ENCODE results near the gene PRRT1B.
A peak's percentile ranks its signal among the peaks of the same experiment; 100 is the strongest.

The PRRT1B gene

GRCh38 chr9:131603711-131604439, 58.6 kb downstream of the PRRT1B start:
- no peaks in the 10 kb centered on the region for H3K9me3 ChIP-seq (ENCODE audit: insufficient read depth, low read length)
- H3K4me1 ChIP-seq (ENCODE audit: insufficient read depth, insufficient read length), result peaks cover 19% of the 10 kb centered on the region
- no peaks in the 10 kb centered on the region for H3K27me3 ChIP-seq (ENCODE audit: insufficient read depth, insufficient read length)
- peaks cover 71% of the 10 kb centered on the region for H3K36me3 ChIP-seq (ENCODE audit: insufficient read depth, insufficient read length, low read length)
- no peak for TF ChIP-seq SUZ12 (IDR thresholded peaks at IDR 0.05; ENCODE audit: extremely low read depth, insufficient read depth, insufficient read length)
- TF ChIP-seq ZNF274 (IDR thresholded peaks at IDR 0.05; ENCODE audit: low read depth, low read length), result no peak
- no peak for TF ChIP-seq YY1 (IDR thresholded peaks at IDR 0.05; ENCODE audit: insufficient read depth, insufficient read length)
- no peak overlapping the region for H3K9ac ChIP-seq (ENCODE audit: insufficient read length, low read depth)
- H3K4me3 ChIP-seq (ENCODE audit: insufficient read length, low read depth), result no peak overlapping the region
- DNase-seq (ENCODE audit: low read depth, low spot score), result no peak

DNA sequence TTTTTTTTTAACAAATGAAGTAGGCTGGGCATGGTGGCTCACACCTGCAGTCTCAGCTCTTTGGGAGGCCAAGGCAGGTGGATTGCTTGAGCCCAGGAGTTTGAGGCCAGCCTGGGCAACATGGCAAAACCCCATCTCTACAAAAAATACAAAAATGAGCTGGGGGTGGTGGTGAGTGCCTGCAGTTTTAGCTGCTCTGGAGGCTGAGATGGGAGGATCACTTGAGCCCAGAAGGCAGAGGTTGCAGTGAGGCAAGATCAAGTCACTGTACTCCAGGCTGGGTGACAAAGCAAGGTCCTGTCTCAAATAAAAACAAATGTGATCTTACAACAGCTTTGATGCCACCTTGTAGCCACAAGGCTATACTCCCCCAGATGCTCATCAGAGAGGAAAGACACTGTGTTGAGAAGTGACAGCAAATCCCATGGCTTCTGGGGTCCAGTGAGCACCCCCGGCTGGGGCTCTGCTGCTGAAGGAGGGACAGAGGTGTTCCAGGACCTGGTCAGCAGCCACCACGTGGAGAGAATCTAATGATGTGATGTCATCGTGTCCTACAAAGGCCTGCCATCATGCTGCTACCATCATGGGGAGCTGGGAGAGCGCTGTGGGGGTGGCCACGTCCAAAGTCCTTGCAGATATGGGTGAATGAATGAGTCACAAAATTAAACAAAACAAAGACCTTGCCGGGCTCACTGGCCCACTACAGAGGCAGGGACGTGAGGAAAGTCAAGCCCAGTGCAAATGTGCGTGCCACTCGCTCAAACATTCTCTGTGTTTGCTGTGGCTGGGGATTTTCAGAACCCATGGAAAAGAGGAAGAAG, 60.7 kb downstream of the PRRT1B start:
- H3K4me3 ChIP-seq (ENCODE audit: insufficient read length, low read depth), result no peak overlapping the region
- H3K9me3 ChIP-seq (ENCODE audit: insufficient read depth, low read length), result no peaks in the 10 kb centered on the region
- H3K36me3 ChIP-seq (ENCODE audit: insufficient read depth, insufficient read length, low read length), result peaks cover 64% of the 10 kb centered on the region
- H3K27me3 ChIP-seq (ENCODE audit: insufficient read depth, insufficient read length), result no peaks in the 10 kb centered on the region
- no peak for TF ChIP-seq YY1 (IDR thresholded peaks at IDR 0.05; ENCODE audit: insufficient read depth, insufficient read length)
- no peak for TF ChIP-seq SUZ12 (IDR thresholded peaks at IDR 0.05; ENCODE audit: extremely low read depth, insufficient read depth, insufficient read length)
- no peak for TF ChIP-seq ZNF274 (IDR thresholded peaks at IDR 0.05; ENCODE audit: low read depth, low read length)
- no peak for DNase-seq (ENCODE audit: low read depth, low spot score)
- no peak overlapping the region for H3K9ac ChIP-seq (ENCODE audit: insufficient read length, low read depth)
- H3K4me1 ChIP-seq (ENCODE audit: insufficient read depth, insufficient read length), result peaks cover 28% of the 10 kb centered on the region

- Histone ChIP-seq H3K4me3 (ENCODE audit: insufficient read length, low read depth) (no peak overlapping the region), H3K27me3 (ENCODE audit: insufficient read depth, insufficient read length) (no peaks in the 10 kb centered on the region), H3K9me3 (ENCODE audit: insufficient read depth, low read length) (no peaks in the 10 kb centered on the region), H3K4me1 (ENCODE audit: insufficient read depth, insufficient read length) (peaks cover 28% of the 10 kb centered on the region), H3K36me3 (ENCODE audit: insufficient read depth, insufficient read length, low read length) (peaks cover 60% of the 10 kb centered on the region), H3K9ac (ENCODE audit: insufficient read length, low read depth) (no peak overlapping the region)
- no peak for TF ChIP-seq ZNF274 (IDR thresholded peaks at IDR 0.05; ENCODE audit: low read depth, low read length)
- no peak for TF ChIP-seq YY1 (IDR thresholded peaks at IDR 0.05; ENCODE audit: insufficient read depth, insufficient read length)
- TF ChIP-seq SUZ12 (IDR thresholded peaks at IDR 0.05; ENCODE audit: extremely low read depth, insufficient read depth, insufficient read length), result no peak
- no peak for DNase-seq (ENCODE audit: low read depth, low spot score)
Measured at GRCh38 chr9:131606896-131607567, 61.7 kb downstream of the PRRT1B start.

DNA sequence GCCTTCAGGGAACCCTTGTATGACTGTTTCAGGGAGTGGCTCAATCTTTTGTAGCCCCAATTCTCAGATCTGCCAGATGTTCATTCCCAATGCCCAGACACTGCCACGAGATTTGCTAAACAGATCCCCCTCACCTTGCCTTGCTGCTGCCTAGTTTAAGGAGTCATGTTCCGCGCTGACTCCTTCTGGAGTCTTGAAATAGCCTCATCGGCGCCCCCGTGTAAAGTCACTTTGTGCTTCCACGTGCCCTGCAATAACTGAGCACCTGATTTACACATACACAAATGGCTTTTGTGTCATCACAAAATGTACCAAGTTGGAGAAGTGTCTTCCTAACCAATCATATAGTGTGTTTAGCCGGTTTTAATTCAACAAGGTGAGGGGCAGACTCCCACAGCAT, 62.3 kb downstream of the PRRT1B start:
- H3K9me3 ChIP-seq (ENCODE audit: insufficient read depth, low read length), result no peaks in the 10 kb centered on the region
- no peaks in the 10 kb centered on the region for H3K27me3 ChIP-seq (ENCODE audit: insufficient read depth, insufficient read length)
- no peak overlapping the region for H3K9ac ChIP-seq (ENCODE audit: insufficient read length, low read depth)
- TF ChIP-seq ZNF274 (IDR thresholded peaks at IDR 0.05; ENCODE audit: low read depth, low read length) (no peak), YY1 (IDR thresholded peaks at IDR 0.05; ENCODE audit: insufficient read depth, insufficient read length) (no peak), SUZ12 (IDR thresholded peaks at IDR 0.05; ENCODE audit: extremely low read depth, insufficient read depth, insufficient read length) (no peak)
- H3K36me3 ChIP-seq (ENCODE audit: insufficient read depth, insufficient read length, low read length), result peaks cover 60% of the 10 kb centered on the region
- H3K4me1 ChIP-seq (ENCODE audit: insufficient read depth, insufficient read length), result peaks cover 28% of the 10 kb centered on the region
- no peak overlapping the region for H3K4me3 ChIP-seq (ENCODE audit: insufficient read length, low read depth)
- no peak for DNase-seq (ENCODE audit: low read depth, low spot score)

DNA sequence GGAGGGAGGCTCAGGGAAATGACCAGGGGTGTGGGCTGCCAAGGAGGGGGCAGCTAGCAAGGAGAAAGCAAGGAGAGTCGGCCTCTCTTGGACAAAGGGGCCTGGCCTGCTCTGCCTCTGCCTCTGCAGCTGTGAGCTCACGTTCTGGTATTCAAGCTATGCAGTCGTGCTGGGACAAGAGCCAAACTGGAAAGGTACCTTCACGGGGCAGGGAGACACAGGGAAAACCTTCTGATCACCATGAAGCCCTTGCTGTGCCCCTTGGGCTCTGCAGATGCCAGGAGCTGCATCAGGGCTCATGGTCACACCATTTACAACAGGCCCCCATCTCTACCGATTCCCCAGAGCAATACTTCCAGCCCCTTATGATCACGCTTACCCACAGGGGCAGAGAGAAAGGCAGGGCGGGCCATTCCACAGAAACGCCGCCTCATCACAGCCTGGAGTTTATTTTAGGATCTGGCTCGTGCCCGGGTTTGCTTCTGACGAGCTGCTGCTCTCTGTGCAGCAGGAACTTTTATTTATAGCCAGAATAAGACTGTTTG, 63.2 kb downstream of the PRRT1B start:
- H3K36me3 ChIP-seq (ENCODE audit: insufficient read depth, insufficient read length, low read length), result peaks cover 61% of the 10 kb centered on the region
- no peaks in the 10 kb centered on the region for H3K9me3 ChIP-seq (ENCODE audit: insufficient read depth, low read length)
- no peaks in the 10 kb centered on the region for H3K27me3 ChIP-seq (ENCODE audit: insufficient read depth, insufficient read length)
- TF ChIP-seq YY1 (IDR thresholded peaks at IDR 0.05; ENCODE audit: insufficient read depth, insufficient read length), result no peak
- no peak for TF ChIP-seq ZNF274 (IDR thresholded peaks at IDR 0.05; ENCODE audit: low read depth, low read length)
- TF ChIP-seq SUZ12 (IDR thresholded peaks at IDR 0.05; ENCODE audit: extremely low read depth, insufficient read depth, insufficient read length), result no peak
- peak overlapping the region; percentile 52 for H3K9ac ChIP-seq (ENCODE audit: insufficient read length, low read depth)
- H3K4me3 ChIP-seq (ENCODE audit: insufficient read length, low read depth), result no peak overlapping the region
- peaks cover 31% of the 10 kb centered on the region for H3K4me1 ChIP-seq (ENCODE audit: insufficient read depth, insufficient read length)
- peak; percentile 75 for DNase-seq (ENCODE audit: low read depth, low spot score)
